PC-3 (cell line): ENCODE data around the gene CTNND2. TPM values are rescaled to one million over a fixed set of nuclear protein-coding genes. Genes with fewer than 3 reads are reported as not detected.

Experiments
- ATAC-seq: fragments of 200-7000 bp; cut with Tn5 transposase; 2 replicates; pipeline ENCODE4 v1.9.1; 2020; ENCODE audit warnings: mild to moderate bottlenecking, moderate library complexity
- BruUV-seq: library from RNA; stranded (reverse); fragments of 400-500 nt; replicated peaks from 2 replicates; lab custom pipeline; 2021; lab: Mats Ljungman, UMichigan
- CTCF ChIA-PET: fragments of 300-600 bp; sonication (Branson Sonifier 250); formaldehyde crosslinking; loops from one replicate; lab custom pipeline; 2022; ENCODE audit warnings: antibody characterized with exemption; lab: Charles Lee
- POLR2A ChIA-PET: fragments of 300-600 bp; sonication (Branson Sonifier 250); formaldehyde crosslinking; loops from one replicate; lab custom pipeline; 2022; ENCODE audit warnings: antibody characterized with exemption; ENCODE audit not compliant: unreplicated experiment; lab: Charles Lee
- DNase-seq: peaks from one replicate; pipeline ENCODE4 v3.0.0-alpha.2; 2015
- H2AFZ ChIP-seq: fragments of 300-600 bp; sonication (generic); 2 replicates; pipeline ENCODE4 v1.6.0; 2016; ENCODE audit warnings: antibody characterized with exemption, low read length
- H3F3A ChIP-seq: fragments of 300-600 bp; sonication (generic); one replicate; pipeline ENCODE4 v1.6.0; 2017; ENCODE audit warnings: antibody characterized with exemption, low read length, control low read depth, mild to moderate bottlenecking; ENCODE audit not compliant: unreplicated experiment
- H3K27ac ChIP-seq: fragments of 300-600 bp; sonication (generic); 2 replicates; pipeline ENCODE4 v1.5.1; 2016; ENCODE audit warnings: mild to moderate bottlenecking, low read length
- H3K27me3 ChIP-seq: fragments of 300-600 bp; sonication (generic); 2 replicates; pipeline ENCODE4 v1.6.1; 2016; ENCODE audit warnings: low read length, mixed read lengths
- H3K36me3 ChIP-seq: fragments of 300-600 bp; sonication (generic); 2 replicates; pipeline ENCODE4 v1.6.1; 2016; ENCODE audit warnings: low read depth, mixed run types, low read length, mixed read lengths
- H3K4me1 ChIP-seq: fragments of 300-600 bp; sonication (generic); 2 replicates; pipeline ENCODE4 v1.5.1; 2016; ENCODE audit warnings: low read length; ENCODE audit not compliant: insufficient read depth
- H3K4me2 ChIP-seq: fragments of 300-600 bp; sonication (generic); 2 replicates; pipeline ENCODE4 v1.6.0; 2016; ENCODE audit warnings: low read length
- H3K4me3 ChIP-seq: fragments of 300-600 bp; sonication (generic); 2 replicates; pipeline ENCODE4 v1.5.1; 2016; ENCODE audit warnings: mild to moderate bottlenecking, low read length, mixed read lengths
- H3K79me2 ChIP-seq: fragments of 300-600 bp; sonication (generic); 2 replicates; pipeline ENCODE4 v1.6.1; 2017; ENCODE audit warnings: low read length, mixed read lengths
- H3K9ac ChIP-seq: fragments of 300-600 bp; sonication (generic); 2 replicates; pipeline ENCODE4 v1.6.0; 2016; ENCODE audit warnings: mild to moderate bottlenecking, low read length
- H3K9me2 ChIP-seq: fragments of 300-600 bp; sonication (generic); replicated peaks from 2 replicates; pipeline ENCODE4 v1.6.1; 2016; ENCODE audit warnings: mixed run types, low read length, mixed read lengths
- H3K9me3 ChIP-seq: fragments of 300-600 bp; sonication (generic); 2 replicates; pipeline ENCODE4 v1.6.1; 2016; ENCODE audit warnings: low read length, mixed read lengths
- H4K20me1 ChIP-seq: fragments of 300-600 bp; sonication (generic); 2 replicates; pipeline ENCODE4 v1.6.1; 2016; ENCODE audit warnings: low read length, mixed read lengths
- EZH2 ChIP-seq: fragments of 300-600 bp; sonication (generic); IDR thresholded peaks from one replicate; pipeline ENCODE4 v1.6.1; 2017; ENCODE audit warnings: antibody characterized with exemption, mild to moderate bottlenecking, low read length; ENCODE audit not compliant: unreplicated experiment
- EZH2phosphoT487 ChIP-seq: fragments of 300-600 bp; sonication (generic); IDR thresholded peaks from 2 replicates; pipeline ENCODE4 v1.6.1; 2018; ENCODE audit warnings: mild to moderate bottlenecking, antibody characterized with exemption, low read length, borderline replicate concordance
- intact Hi-C: fragments of 100-400 bp; cut with micrococcal nuclease; formaldehyde crosslinking; loops from 2 replicates; pipeline ENCODE4 v1.9.0; 2023
- total RNA-seq: library from RNA; depleted of rRNA; stranded (reverse); fragments of >200 nt; gene quantifications from 2 replicates; pipeline ENCODE4 v1.2.3, GENCODE V29; 2014
- TF ChIP-seq, protein P1 (sequence below): fragments of 300-600 bp; sonication (generic); conservative IDR thresholded peaks from 2 replicates; pipeline ENCODE4 v1.5.1; 2017; ENCODE audit warnings: antibody characterized with exemption, low read depth, mild to moderate bottlenecking, low read length

Gene CTNND2
- total RNA-seq, 1 experiment from 2014 or later: 1.8 TPM

DNA sequence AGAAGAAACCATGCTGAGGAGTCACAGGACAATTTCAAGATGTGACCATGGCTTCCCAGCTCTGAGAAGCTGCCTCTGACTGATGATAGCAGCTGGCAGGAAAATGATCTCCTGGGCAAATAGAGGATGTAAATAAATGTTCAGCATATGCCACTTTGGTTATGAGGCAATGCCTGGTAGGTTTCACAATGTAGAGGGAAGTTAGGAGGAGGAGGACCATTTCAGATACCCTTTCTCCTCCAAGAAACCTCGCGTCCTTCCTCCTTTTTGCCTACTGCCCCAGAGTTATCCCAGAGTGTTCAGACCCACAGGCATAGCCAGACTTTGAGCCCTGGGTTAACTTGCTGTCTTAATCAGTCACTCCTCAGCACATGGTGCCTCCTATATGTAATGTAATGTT is 601.6 kb downstream of the CTNND2 start:
- DNase-seq: no peak
- Histone ChIP-seq H3K79me2 (no peaks in the 10 kb centered on the region), H3K9ac (no peak overlapping the region), H3K9me2 (no peaks in the 10 kb centered on the region), H4K20me1 (no peaks in the 10 kb centered on the region), H3K9me3 (no peaks in the 10 kb centered on the region), H3K4me1 (peaks cover 8% of the 10 kb centered on the region), H3K27me3 (peaks cover 30% of the 10 kb centered on the region), H3K4me2 (no peak overlapping the region), H2AFZ (no peak overlapping the region), H3K4me3 (no peak overlapping the region), H3K36me3 (no peaks in the 10 kb centered on the region), H3K27ac (no peak overlapping the region), H3F3A (no peaks in the 10 kb centered on the region)
- ATAC-seq: no peak
- intact Hi-C loops: no loop called here
- ChIA-PET POLR2A (no interaction called here), CTCF (no interaction called here)
- TF ChIP-seq, protein P1, sequence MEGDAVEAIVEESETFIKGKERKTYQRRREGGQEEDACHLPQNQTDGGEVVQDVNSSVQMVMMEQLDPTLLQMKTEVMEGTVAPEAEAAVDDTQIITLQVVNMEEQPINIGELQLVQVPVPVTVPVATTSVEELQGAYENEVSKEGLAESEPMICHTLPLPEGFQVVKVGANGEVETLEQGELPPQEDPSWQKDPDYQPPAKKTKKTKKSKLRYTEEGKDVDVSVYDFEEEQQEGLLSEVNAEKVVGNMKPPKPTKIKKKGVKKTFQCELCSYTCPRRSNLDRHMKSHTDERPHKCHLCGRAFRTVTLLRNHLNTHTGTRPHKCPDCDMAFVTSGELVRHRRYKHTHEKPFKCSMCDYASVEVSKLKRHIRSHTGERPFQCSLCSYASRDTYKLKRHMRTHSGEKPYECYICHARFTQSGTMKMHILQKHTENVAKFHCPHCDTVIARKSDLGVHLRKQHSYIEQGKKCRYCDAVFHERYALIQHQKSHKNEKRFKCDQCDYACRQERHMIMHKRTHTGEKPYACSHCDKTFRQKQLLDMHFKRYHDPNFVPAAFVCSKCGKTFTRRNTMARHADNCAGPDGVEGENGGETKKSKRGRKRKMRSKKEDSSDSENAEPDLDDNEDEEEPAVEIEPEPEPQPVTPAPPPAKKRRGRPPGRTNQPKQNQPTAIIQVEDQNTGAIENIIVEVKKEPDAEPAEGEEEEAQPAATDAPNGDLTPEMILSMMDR: no peak
- TF ChIP-seq EZH2 (no peak), EZH2phosphoT487 (no peak)
- no TSS peak for BruUV-seq

DNA sequence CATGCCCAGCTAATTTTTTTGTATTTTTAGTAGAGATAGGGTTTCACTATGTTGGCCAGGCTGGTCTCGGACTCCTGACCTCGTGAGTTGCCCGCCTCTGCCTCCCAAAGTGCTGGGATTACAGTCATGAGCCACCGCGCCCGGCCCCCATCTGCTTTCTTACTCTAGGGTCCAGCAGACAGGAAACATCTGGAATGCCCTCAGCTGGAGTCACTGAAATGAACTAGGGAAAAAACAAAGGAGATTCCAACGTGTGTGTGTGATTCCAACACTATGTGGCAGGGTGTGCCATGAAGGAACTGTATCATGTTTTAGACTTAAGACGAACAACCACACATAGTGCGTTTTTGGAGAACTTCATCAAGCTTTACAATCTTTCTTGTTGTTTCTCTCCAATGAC is 603.1 kb downstream of the CTNND2 start:
- Histone ChIP-seq H3K4me1 (peaks cover 8% of the 10 kb centered on the region), H3K27ac (no peak overlapping the region), H3K9me2 (no peaks in the 10 kb centered on the region), H3K4me2 (no peak overlapping the region), H4K20me1 (no peaks in the 10 kb centered on the region), H2AFZ (no peak overlapping the region), H3F3A (no peaks in the 10 kb centered on the region), H3K9me3 (no peaks in the 10 kb centered on the region), H3K79me2 (no peaks in the 10 kb centered on the region), H3K36me3 (no peaks in the 10 kb centered on the region), H3K4me3 (no peak overlapping the region), H3K9ac (no peak overlapping the region), H3K27me3 (peaks cover 27% of the 10 kb centered on the region)
- no peak for DNase-seq
- ATAC-seq: no peak
- TF ChIP-seq, protein P1: no peak
- TF ChIP-seq EZH2: no peak
- TF ChIP-seq EZH2phosphoT487: no peak
- BruUV-seq: no TSS peak
- ChIA-PET POLR2A (no interaction called here), CTCF (interaction anchor here (0.7 kb wide), 1 partner anchor 444 kb away, joined by 3 read pairs; no protein-coding TSS in a partner anchor)
- intact Hi-C loops: no loop called here

DNA sequence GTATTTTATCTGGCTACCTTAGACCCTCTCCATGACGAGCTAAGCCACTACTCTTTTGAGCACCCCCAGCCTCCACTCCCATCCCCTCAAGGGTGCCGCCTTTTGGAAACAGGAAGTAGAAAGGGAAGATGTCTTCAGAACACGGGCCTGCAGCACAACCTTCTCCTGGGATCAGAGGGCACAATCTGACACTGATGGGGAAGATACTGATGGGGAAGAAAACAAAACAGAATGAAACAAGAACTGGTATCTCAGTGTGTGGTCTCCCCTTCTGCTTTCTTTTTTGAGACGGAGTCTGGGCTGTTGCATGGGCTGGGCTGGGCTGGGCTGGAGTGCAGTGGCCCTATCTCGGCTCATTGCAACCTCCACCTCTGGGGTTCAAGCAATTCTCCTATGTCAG is 603.5 kb downstream of the CTNND2 start:
- no peak overlapping the region for H2AFZ ChIP-seq
- intact Hi-C loops: no loop called here
- no TSS peak for BruUV-seq
- DNase-seq: no peak
- no peaks in the 10 kb centered on the region for H4K20me1 ChIP-seq
- no peak overlapping the region for H3K4me2 ChIP-seq
- H3K9ac ChIP-seq: no peak overlapping the region
- no peak for ATAC-seq
- H3K27ac ChIP-seq: no peak overlapping the region
- no peaks in the 10 kb centered on the region for H3K36me3 ChIP-seq
- H3K9me2 ChIP-seq: no peaks in the 10 kb centered on the region
- TF ChIP-seq EZH2phosphoT487 (no peak), EZH2 (no peak)
- TF ChIP-seq, protein P1: no peak
- H3K4me3 ChIP-seq: no peak overlapping the region
- H3K9me3 ChIP-seq: no peaks in the 10 kb centered on the region
- ChIA-PET CTCF (interaction anchor here (0.7 kb wide), 1 partner anchor 444 kb away, joined by 3 read pairs; no protein-coding TSS in a partner anchor), POLR2A (no interaction called here)
- H3K4me1 ChIP-seq: peaks cover 8% of the 10 kb centered on the region
- H3K27me3 ChIP-seq: peaks cover 27% of the 10 kb centered on the region
- no peaks in the 10 kb centered on the region for H3K79me2 ChIP-seq
- H3F3A ChIP-seq: no peaks in the 10 kb centered on the region
